Fibroblast of skin of right quadriceps (primary cell): ENCODE measurements around the gene P3H3.

Experiments
- DNase-seq: peaks from one replicate; pipeline ENCODE4 v3.0.0-alpha.2; 2013

The P3H3 gene

GRCh38 chr12:6799147-6799546 lies 29.1 kb upstream of the P3H3 start:
- no peak for DNase-seq

GRCh38 chr12:6807170-6807569 lies 21.0 kb upstream of the P3H3 start:
- peak; percentile 42 for DNase-seq

- no peak for DNase-seq
Measured at GRCh38 chr12:6809056-6809455, 19.2 kb upstream of the P3H3 start.

- no peak for DNase-seq
Measured at GRCh38 chr12:6810758-6811157, 17.4 kb upstream of the P3H3 start.

GRCh38 chr12:6813363-6813762 lies 14.8 kb upstream of the P3H3 start:
- no peak for DNase-seq

- no peak for DNase-seq
Measured at GRCh38 chr12:6816598-6816997, 11.6 kb upstream of the P3H3 start.

GRCh38 chr12:6817098-6817497 lies 11.1 kb upstream of the P3H3 start:
- no peak for DNase-seq

GRCh38 chr12:6817662-6818157 lies 10.5 kb upstream of the P3H3 start:
- DNase-seq = no peak

- DNase-seq = no peak
Measured at GRCh38 chr12:6818222-6818621, 10.0 kb upstream of the P3H3 start.

GRCh38 chr12:6818645-6819044 lies 9.6 kb upstream of the P3H3 start:
- no peak for DNase-seq

- DNase-seq = no peak
Measured at GRCh38 chr12:6819106-6820030, 8.8 kb upstream of the P3H3 start.

- DNase-seq = no peak
Measured at GRCh38 chr12:6820166-6820565, 8.0 kb upstream of the P3H3 start.

GRCh38 chr12:6821591-6822425 lies 6.4 kb upstream of the P3H3 start, which contains the start of gene GPR162:
GPR162 (plus strand) TSS chr12:6821821; CDS start chr12:6823899, 2,078 bp downstream.
- DNase-seq = peak; percentile 61

- DNase-seq = no peak
Measured at GRCh38 chr12:6822426-6823135, 5.6 kb upstream of the P3H3 start.

- no peak for DNase-seq
Measured at GRCh38 chr12:6823182-6824084, 4.8 kb upstream of the P3H3 start.

- no peak for DNase-seq
Measured at GRCh38 chr12:6824085-6824775, 4.0 kb upstream of the P3H3 start.

- DNase-seq = peak; percentile 47
Measured at GRCh38 chr12:6824901-6825381, 3.3 kb upstream of the P3H3 start.

GRCh38 chr12:6825398-6826124 lies 2.6 kb upstream of the P3H3 start:
- DNase-seq = peak; percentile 80

GRCh38 chr12:6826125-6826733 lies 2.0 kb upstream of the P3H3 start:
- DNase-seq = no peak
